Upper lobe of right lung (tissue), 1 donor: ENCODE data around the gene NUDT21. TPM values are rescaled to one million over a fixed set of nuclear protein-coding genes. Genes with fewer than 3 reads are reported as not detected.

Source experiments
- total RNA-seq: library from RNA; stranded (reverse); fragmentation: NEBNext Ultra II Directional; extraction: Animal tissue kit (Norgen Biotek cat#: 25700); gene quantifications from one replicate; pipeline ENCODE4 v1.2.1, GENCODE V29; 2021
- donor health status: DM: no; HTN: yes; CAD: no; lungs with severe emphysema.

NUDT21 gene
- total RNA-seq, 1 donor from 2014 or later = 77.2 TPM

Other genes with a start within 250 kb of the NUDT21 start
- gene AMFR, start 25.8 kb downstream of the NUDT21 start, total RNA-seq = 89.8 TPM
- 34.4 TPM for gene OGFOD1, start 222 bp upstream of the NUDT21 start, total RNA-seq
- gene BBS2, start 68.7 kb upstream of the NUDT21 start, total RNA-seq = 29.5 TPM
- gene MT4, start 113.7 kb upstream of the NUDT21 start, total RNA-seq = not detected
- gene MT3, start 138.2 kb upstream of the NUDT21 start, total RNA-seq = not detected
- 349 TPM for gene MT2A, start 157.3 kb upstream of the NUDT21 start, total RNA-seq
- 154 TPM for gene MT1E, start 174.4 kb upstream of the NUDT21 start, total RNA-seq
- gene MT1M, start 181.3 kb upstream of the NUDT21 start, total RNA-seq = 40.3 TPM
- 4.9 TPM for gene MT1A, start 187.3 kb upstream of the NUDT21 start, total RNA-seq
- not detected for gene MT1B, start 200.6 kb upstream of the NUDT21 start, total RNA-seq
- gene MT1F, start 206.6 kb upstream of the NUDT21 start, total RNA-seq = 9.1 TPM
- gene MT1G, start 216.7 kb upstream of the NUDT21 start, total RNA-seq = 23.7 TPM
- gene MT1H, start 218.5 kb upstream of the NUDT21 start, total RNA-seq = 6.3 TPM
- gene MT1X, start 231.1 kb upstream of the NUDT21 start, total RNA-seq = 111 TPM